B cell (primary cell): Measurements from ENCODE around the gene IMPDH2.

Experiments used
- EZH2 ChIP-seq: IDR thresholded peaks from 2 replicates; pipeline ENCODE4 v1.6.1; 2012; ENCODE audit warnings: borderline replicate concordance, low read depth, mild to moderate bottlenecking, moderate library complexity, low read length; ENCODE audit not compliant: insufficient read depth, poor library complexity, severe bottlenecking
- TF ChIP-seq, protein P1 (sequence below): fragments of 200-600 bp; IDR thresholded peaks from one replicate; pipeline ENCODE4 v1.8.0; 2022; ENCODE audit warnings: antibody characterized with exemption, mild to moderate bottlenecking

GRCh38 chr3:49026536-49026935 is 2.7 kb downstream of the IMPDH2 start:
- TF ChIP-seq, protein P1, sequence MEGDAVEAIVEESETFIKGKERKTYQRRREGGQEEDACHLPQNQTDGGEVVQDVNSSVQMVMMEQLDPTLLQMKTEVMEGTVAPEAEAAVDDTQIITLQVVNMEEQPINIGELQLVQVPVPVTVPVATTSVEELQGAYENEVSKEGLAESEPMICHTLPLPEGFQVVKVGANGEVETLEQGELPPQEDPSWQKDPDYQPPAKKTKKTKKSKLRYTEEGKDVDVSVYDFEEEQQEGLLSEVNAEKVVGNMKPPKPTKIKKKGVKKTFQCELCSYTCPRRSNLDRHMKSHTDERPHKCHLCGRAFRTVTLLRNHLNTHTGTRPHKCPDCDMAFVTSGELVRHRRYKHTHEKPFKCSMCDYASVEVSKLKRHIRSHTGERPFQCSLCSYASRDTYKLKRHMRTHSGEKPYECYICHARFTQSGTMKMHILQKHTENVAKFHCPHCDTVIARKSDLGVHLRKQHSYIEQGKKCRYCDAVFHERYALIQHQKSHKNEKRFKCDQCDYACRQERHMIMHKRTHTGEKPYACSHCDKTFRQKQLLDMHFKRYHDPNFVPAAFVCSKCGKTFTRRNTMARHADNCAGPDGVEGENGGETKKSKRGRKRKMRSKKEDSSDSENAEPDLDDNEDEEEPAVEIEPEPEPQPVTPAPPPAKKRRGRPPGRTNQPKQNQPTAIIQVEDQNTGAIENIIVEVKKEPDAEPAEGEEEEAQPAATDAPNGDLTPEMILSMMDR, result no peak
- TF ChIP-seq EZH2, result no peak
